HG03025 (cell line): ENCODE data around the gene FAM168A.

Source experiments
- ATAC-seq: cut with Tn5 transposase; IDR thresholded peaks from one replicate; pipeline ENCODE4 v1.9.1; 2021; ENCODE audit warnings: mild to moderate bottlenecking, moderate library complexity; ENCODE audit not compliant: unreplicated experiment, low FRiP score

Gene FAM168A

DNA sequence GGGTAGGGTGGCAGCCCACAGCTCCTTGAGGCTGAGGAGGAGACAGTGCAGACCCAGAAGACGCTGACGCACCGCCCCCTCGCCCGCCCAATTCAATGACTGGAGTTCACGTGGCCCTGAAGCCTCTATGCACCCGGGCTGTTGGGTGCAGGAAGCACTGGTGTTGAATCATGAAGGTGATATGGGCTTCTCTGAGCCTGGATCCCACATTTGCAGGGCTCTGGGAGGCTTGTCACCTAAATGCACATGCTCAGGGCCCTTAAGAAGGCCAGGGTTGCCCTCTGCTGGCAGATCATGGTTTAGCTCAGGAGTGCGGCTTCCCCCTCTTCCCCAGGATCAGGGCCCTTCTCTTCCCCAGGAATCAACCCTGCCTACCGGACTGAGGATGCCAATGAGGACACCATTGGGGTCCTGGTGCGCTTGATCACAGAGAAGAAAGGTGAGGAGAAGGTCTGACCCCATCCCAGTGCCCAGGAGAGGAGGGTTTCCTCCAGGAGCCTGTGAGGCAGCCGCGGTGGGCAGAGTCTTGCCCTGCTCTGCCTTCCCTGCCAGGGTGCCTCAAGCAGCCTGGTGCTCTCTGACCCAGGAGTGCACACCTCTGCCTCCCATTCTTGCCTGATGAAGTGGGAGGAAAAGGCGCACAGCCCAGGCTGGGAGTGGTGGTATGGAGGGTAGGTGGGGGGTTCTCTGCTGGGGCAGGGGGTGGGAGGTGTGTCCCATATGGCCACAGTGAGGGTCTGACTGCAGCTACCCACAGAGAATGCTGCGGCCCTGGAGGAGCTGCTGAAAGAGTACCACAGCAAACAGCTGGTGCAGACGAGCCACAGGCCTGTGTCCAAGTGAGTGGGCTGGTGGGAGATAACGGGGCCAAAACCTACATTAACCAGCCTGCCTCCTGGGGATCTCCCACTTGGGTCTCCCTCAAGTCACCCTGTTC lies 204.2 kb downstream of the FAM168A start:
- no peak for ATAC-seq

- no peak for ATAC-seq
Observed at GRCh38 chr11:73393011-73393380, 204.9 kb downstream of the FAM168A start.

DNA sequence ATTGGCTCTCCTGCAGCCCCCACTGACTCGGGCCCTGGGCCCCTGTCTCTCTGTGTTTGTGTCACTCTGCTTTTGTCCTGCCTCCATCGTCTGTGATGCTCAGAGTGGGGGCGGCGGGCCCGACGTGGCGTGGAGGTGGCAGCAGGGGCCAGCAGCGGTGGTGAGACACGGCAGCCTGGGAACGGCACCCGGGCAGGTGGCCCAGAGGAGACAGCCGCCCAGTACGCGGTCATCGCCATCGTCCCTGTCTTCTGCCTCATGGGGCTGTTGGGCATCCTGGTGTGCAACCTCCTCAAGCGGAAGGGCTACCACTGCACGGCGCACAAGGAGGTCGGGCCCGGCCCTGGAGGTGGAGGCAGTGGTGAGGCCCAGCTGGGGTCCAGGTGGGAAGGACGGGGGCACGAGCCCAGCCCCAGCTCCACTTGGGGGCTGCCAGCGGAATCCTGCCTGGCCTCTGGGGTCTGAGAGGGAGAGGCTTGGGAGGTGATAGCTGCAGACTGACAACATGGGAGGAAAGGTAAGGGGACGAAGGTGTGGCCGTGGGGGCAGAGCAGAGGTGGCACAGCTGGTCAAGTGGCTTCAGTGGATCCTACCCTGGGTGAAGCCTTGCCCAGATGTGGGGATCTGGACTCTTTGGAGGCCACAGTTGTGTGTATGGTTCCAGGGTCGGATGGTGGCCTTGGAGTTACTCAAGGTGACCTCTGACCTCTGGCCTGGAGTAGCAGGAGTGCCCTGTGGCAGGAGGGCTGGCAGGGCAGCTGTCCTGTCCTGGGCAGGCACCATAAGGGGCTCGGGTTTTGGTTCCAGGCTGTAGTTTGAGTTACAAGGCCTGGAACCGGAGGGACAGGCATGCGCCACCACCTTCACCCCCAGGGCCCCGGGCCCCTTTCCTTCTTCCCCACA lies 205.6 kb downstream of the FAM168A start:
- no peak for ATAC-seq

DNA sequence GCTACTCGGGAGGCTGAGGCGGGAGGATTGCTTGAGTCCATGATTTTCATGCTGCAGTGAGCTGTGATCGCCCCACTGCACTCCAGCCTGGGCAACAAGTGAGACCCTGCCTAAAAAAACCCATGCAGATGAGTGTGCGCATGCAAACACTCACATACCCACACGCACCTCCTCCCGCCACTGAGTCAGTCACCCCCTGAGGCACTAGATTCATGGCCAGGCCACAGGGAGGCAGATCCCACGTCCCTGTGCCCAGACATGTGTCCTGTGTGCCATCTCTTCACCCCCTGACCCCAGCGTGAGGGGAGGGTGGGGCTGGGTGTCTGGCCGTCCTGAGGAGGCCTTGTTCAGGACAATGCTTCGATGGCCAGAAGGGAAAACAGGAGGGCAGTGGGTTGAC lies 206.2 kb downstream of the FAM168A start:
- ATAC-seq, result no peak

DNA sequence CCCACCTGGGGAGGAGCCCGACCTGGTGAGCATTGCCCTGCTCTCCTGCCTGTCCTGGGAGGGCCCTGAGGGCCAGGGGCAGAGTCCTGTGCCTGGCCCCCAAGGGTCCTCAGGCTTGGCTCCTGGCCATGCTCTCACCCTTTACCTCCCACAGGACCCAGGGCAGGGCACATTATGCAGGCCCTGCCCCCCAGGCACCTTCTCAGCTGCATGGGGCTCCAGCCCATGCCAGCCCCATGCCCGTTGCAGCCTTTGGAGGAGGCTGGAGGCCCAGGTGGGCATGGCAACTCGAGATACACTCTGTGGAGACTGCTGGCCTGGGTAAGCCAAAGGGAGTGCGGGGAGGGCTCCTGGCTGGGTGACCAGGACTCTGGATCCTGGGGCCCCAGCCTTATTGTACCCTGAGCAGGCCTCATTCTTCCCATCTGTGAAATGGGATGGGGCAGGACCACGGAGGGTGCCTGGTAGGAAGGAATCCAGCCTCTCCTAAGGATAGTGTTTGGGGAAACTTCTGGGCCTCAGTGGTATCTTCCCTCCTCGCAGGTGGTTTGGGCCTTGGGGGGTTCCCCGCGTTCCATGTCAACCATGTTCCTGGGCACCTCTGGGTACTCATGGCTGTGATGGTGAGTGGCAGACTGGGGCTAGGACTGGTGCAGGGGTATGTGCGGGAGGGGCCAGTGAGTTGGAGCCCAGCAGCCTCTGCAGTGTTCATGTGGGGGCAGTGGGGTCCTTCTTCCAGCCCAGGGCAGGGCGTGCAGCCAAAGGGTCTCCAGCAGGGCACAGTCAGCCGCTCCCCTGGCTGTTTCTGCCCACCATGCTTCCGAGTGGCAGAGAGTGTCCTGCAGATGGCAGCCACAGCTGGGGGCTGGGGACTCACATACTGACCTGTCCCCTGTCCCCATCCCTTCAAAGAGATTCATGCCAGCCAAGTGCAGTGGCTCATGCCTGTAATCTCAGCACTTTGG lies 207.0 kb downstream of the FAM168A start:
- no peak for ATAC-seq

DNA sequence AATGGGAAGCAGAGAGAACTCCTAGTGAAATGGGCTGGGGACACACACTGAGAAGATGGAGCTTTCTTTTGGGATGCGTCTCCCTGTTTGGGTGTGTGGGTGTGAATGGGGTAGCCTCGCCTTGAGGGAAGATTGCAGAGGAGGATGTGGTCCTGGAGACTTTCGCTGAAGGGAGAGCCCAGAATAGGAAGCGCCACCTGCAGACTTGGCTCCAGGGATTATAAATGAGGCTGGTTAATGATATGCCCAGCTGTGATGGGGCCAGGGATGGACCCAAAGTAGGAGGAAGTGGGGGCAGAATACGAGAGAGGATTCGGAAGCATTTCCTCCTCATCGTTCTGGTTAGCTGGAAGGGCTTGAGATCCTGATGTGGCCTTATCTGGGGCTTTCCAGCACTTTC lies 208.0 kb downstream of the FAM168A start:
- no peak for ATAC-seq

DNA sequence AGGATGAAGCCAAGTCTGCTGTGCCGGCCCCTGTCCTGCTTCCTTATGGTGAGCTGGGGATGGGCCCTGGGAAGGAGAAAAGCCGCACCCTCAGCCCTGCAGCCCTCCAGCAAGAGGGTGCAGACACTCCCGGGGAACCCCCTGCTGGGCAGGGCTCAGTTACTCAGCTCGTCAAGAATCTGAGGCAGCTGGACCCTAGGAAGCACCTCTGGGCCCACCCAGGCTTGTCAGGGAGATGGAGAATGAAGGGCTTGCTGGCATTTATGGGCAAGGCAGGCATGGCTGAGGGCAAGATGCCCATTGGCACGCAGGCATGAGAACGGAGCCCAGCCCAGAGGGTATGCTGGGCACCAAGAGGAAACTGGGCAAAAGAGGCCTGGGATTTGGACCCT lies 208.8 kb downstream of the FAM168A start:
- ATAC-seq, result no peak

GRCh38 chr11:73388265-73389133 lies 209.4 kb downstream of the FAM168A start:
- ATAC-seq, result no peak

DNA sequence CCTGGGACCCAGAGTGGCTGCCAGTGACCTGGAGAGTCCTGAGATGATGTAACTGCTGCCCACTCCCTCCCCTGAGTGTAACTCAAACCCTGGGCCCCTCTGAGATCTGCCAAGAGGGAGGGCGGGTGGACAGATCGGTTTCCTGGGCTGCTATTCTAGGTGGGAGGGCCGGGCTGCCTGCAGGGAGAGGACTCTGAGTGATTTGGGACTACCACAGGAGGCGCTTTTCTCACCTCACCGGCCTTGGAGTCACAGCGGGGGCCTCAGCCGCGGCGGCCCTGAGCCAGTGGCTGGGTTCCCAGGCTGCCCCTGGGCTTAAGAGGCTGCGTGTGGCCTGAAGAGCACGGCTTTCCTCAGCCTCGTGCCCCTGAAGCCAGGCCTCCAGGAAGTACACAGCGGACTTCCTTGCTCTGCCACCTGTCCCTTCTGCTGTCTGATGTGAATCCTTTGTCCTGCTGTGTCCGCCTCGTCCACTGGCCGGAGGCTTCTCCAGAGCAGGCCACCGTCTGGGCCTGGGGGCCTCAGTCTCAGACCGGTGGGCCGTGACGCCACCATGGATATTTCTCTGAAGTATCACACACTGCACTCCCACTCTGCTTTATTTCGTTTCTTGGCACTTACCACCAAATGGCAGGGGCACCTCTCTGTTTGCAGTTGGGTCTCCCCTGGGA lies 210.2 kb downstream of the FAM168A start:
- ATAC-seq, result no peak

GRCh38 chr11:73386546-73386945 lies 211.4 kb downstream of the FAM168A start:
- no peak for ATAC-seq

- ATAC-seq, result no peak
Observed at GRCh38 chr11:73386016-73386415, 211.9 kb downstream of the FAM168A start.

GRCh38 chr11:73384872-73385689 lies 212.8 kb downstream of the FAM168A start:
- no peak for ATAC-seq

- no peak for ATAC-seq
Observed at GRCh38 chr11:73384531-73384871, 213.4 kb downstream of the FAM168A start.

DNA sequence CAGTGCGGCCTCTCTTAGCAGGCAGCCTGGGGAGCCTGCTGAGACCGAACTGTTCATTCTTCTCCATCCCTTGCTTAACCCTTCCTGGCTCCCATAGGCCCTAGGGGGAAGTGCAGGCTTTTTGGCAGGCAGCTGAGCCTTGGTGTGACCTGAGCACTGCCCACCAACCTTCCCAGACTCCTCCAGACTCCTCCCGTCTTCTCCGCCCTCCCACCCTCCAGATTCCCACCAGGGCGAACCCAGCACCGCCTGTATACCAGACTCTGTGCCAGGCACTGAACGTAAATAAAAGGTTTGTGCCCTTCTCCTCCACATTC lies 213.8 kb downstream of the FAM168A start:
- ATAC-seq, result no peak

DNA sequence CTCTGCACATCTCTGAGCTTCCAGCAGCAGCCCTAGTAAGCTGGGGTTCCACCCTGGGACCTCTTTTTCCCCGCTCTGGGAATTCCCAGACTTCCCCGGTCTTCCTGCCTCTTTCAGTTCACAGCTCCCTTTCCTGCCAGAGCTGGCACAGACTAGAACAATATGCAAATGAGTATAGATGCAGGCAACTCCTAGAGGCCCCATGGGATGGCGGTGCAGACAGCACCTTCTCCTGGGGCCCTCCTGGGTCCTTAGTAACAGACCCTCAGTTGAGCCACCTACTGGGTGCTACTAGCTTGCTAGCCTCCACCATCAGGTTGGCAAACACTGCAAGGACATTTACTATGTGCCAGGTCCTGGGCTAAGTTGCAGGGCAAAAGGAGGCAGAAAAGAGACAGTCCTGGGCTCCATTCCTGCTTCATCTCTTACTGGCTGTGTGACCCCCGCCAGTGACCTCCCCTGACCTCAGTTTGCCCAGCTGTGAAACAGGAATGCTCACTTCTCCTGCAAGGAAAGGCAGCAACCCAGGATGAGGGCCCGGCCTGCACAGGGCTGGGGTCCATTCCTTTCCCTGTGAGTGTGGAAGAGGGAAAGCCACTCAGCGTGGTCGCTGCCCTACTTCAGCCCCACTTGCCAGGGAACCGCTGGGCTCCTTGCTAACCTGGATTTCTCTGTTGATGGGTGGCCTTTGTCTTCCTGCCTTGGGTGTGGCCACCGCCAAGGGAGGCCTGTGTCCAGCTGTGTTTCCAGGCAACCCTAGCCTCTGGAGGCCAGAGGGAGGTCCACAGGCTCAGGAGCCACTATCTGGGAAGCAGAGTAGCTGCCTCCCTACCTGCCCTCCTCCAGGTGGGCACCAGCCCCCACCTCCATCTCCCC lies 214.4 kb downstream of the FAM168A start:
- ATAC-seq, result no peak

DNA sequence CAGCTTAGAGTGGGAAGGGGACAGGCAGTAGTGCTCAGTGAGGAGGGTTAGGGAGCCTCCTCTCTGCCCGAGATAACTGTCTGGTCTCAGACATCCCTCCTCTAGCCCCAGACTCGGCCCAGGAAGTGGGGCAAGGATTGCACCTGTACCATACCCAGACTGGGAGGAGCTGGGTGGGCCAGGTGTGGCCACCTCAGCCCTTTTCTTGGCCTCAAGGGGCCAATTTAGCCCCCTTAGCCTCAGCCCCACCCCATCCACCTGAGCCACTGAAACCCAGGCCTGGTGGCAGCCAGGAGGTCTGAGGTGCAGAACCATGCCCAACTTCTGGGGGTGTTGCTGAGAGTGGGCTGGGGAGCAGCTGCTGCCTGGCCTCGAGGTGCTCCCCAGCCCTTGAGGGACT lies 215.2 kb downstream of the FAM168A start:
- ATAC-seq, result no peak

DNA sequence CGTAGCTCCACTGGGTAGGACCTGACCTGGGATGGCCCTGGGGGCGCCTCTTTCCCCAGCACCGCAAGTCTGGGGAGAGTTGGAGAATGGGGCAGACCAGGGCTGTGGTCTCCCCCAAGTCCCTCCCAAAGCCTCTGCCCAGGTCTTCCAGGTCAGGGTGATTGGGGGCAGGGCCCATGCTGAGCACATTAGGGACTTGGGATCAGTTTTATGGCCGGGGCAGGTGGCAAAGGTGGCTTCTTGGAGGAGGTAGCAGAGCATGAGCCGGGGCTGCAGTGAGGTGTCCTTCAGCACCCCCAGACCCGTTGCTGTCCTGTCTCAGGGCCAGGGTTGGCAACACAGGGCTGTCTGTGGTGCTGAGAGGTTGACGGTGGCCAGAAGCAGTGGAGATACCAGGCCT lies 215.7 kb downstream of the FAM168A start:
- no peak for ATAC-seq
